Panc1 (cell line): ENCODE data around the gene XRCC4.

ENCODE experiments used
- CTCF ChIP-seq: fragments of 450-650 bp; IDR thresholded peaks from 2 replicates; pipeline ENCODE4 v1.5.1; 2017; ENCODE audit warnings: mild to moderate bottlenecking
- POLR2AphosphoS5 ChIP-seq: IDR thresholded peaks from 2 replicates; pipeline ENCODE4 v1.6.1; 2012; ENCODE audit warnings: mild to moderate bottlenecking, low read depth, low read length, moderate library complexity
- REST ChIP-seq, 2 experiments: IDR thresholded peaks; 2 replicates each; pipeline ENCODE4 v1.6.1; 2011 to 2012; ENCODE audit warnings: low read depth in 2 of 2, control low read depth in 1 of 2, low read length in 1 of 2, mild to moderate bottlenecking in 1 of 2, moderate library complexity in 1 of 2; ENCODE audit not compliant: insufficient read depth in 1 of 2
- TCF7L2 ChIP-seq: IDR thresholded peaks from 2 replicates; pipeline ENCODE4 v1.6.1; 2011; ENCODE audit warnings: mild to moderate bottlenecking, low read depth, low read length, inconsistent platforms

GRCh38 chr5:83394190-83394589 lies 316.8 kb downstream of the XRCC4 start:
- TF ChIP-seq POLR2AphosphoS5 = no peak
- no peak for TF ChIP-seq CTCF
- TF ChIP-seq TCF7L2 = no peak
- no peak for TF ChIP-seq REST (IDR thresholded peaks at IDR 0.05; ENCODE audit: insufficient read depth in 1 of 2, low read depth in 2 of 2, low read length in 1 of 2)
